GM18873 (cell line): ENCODE data around the gene DPYD.

Experiments
- ATAC-seq: cut with Tn5 transposase; IDR thresholded peaks from one replicate; pipeline ENCODE4 v1.9.1; 2021; ENCODE audit warnings: mild to moderate bottlenecking, moderate library complexity, moderate number of reproducible peaks; ENCODE audit not compliant: unreplicated experiment, low FRiP score

The DPYD gene

GRCh38 chr1:97632776-97633175 is 288.1 kb downstream of the DPYD start:
- ATAC-seq: no peak

- ATAC-seq: no peak
These were observed 288.8 kb downstream of the DPYD start for GRCh38 chr1:97632075-97632474.

- no peak for ATAC-seq
These were observed 289.9 kb downstream of the DPYD start for GRCh38 chr1:97630948-97631347.

GRCh38 chr1:97630281-97630680 is 290.6 kb downstream of the DPYD start:
- no peak for ATAC-seq

GRCh38 chr1:97623220-97623619 is 297.6 kb downstream of the DPYD start:
- ATAC-seq: no peak

GRCh38 chr1:97621955-97622354 is 298.9 kb downstream of the DPYD start:
- ATAC-seq: no peak

- no peak for ATAC-seq
These were observed 301.1 kb downstream of the DPYD start for GRCh38 chr1:97619706-97620105.

GRCh38 chr1:97610748-97611147 is 310.1 kb downstream of the DPYD start:
- ATAC-seq: no peak

- no peak for ATAC-seq
These were observed 310.7 kb downstream of the DPYD start for GRCh38 chr1:97610102-97610501.

- ATAC-seq: no peak
These were observed 312.6 kb downstream of the DPYD start for GRCh38 chr1:97608272-97608671.

- ATAC-seq: no peak
These were observed 317.1 kb downstream of the DPYD start for GRCh38 chr1:97603776-97604175.

GRCh38 chr1:97603218-97603617 is 317.6 kb downstream of the DPYD start:
- no peak for ATAC-seq

- ATAC-seq: no peak
These were observed 321.4 kb downstream of the DPYD start for GRCh38 chr1:97599447-97599846.

GRCh38 chr1:97593192-97593591 is 327.6 kb downstream of the DPYD start:
- no peak for ATAC-seq

- ATAC-seq: no peak
These were observed 332.1 kb downstream of the DPYD start for GRCh38 chr1:97588772-97589171.

GRCh38 chr1:97581614-97582051 is 339.2 kb downstream of the DPYD start:
- no peak for ATAC-seq

GRCh38 chr1:97577613-97578012 is 343.2 kb downstream of the DPYD start:
- no peak for ATAC-seq

- no peak for ATAC-seq
These were observed 347.3 kb downstream of the DPYD start for GRCh38 chr1:97573553-97573952.

- no peak for ATAC-seq
These were observed 348.3 kb downstream of the DPYD start for GRCh38 chr1:97572561-97572960.

GRCh38 chr1:97571760-97572159 is 349.1 kb downstream of the DPYD start:
- no peak for ATAC-seq

GRCh38 chr1:97570691-97571090 is 350.1 kb downstream of the DPYD start:
- no peak for ATAC-seq

- ATAC-seq: no peak
These were observed 353.7 kb downstream of the DPYD start for GRCh38 chr1:97567000-97567749.

GRCh38 chr1:97565886-97566285 is 354.9 kb downstream of the DPYD start:
- ATAC-seq: no peak
